OCI-LY3 (cell line): ENCODE results near the gene CLEC20A.

Source experiments
- H2AFZ ChIP-seq: fragments of 200-600, 300-600 bp; shearing (Covaris generic); 2 replicates; pipeline ENCODE4 v1.6.0; 2014; ENCODE audit warnings: antibody characterized with exemption, low read depth, low read length
- H3K27ac ChIP-seq: fragments of 200-600, 300-600 bp; sonication (generic); 2 replicates; pipeline ENCODE4 v1.5.1; 2014; ENCODE audit warnings: mild to moderate bottlenecking, low read length, moderate library complexity, mixed read lengths
- H3K27me3 ChIP-seq: fragments of 200-600, 300-600 bp; sonication (generic); 2 replicates; pipeline ENCODE4 v1.6.1; 2014; ENCODE audit warnings: low read depth, low read length, mixed read lengths
- H3K36me3 ChIP-seq: fragments of 200-600, 300-600 bp; sonication (generic); replicated peaks from 2 replicates; pipeline ENCODE3; 2014; ENCODE audit warnings: low read depth, low read length, mixed read lengths
- H3K4me1 ChIP-seq: fragments of 300-600, 200-600 bp; sonication (generic); 2 replicates; pipeline ENCODE4 v1.6.1; 2014; ENCODE audit warnings: low read length, mixed read lengths
- H3K4me2 ChIP-seq: fragments of 200-600, 300-600 bp; sonication (generic); 2 replicates; pipeline ENCODE4 v1.6.1; 2014; ENCODE audit warnings: low read length, mixed read lengths
- H3K4me3 ChIP-seq: fragments of 300-600, 200-600 bp; sonication (generic); 2 replicates; pipeline ENCODE4 v1.5.1; 2014; ENCODE audit warnings: antibody characterized with exemption, mild to moderate bottlenecking, low read length, moderate library complexity
- H3K79me2 ChIP-seq: fragments of 300-600, 200-600 bp; shearing (Covaris generic); 2 replicates; pipeline ENCODE4 v1.6.1; 2014; ENCODE audit warnings: mild to moderate bottlenecking, low read length, mixed read lengths
- H3K9ac ChIP-seq: fragments of 300-600, 200-600 bp; shearing (Covaris generic); 2 replicates; pipeline ENCODE4 v1.6.0; 2014; ENCODE audit warnings: mild to moderate bottlenecking, low read length, moderate library complexity
- H3K9me3 ChIP-seq: fragments of 200-600, 300-600 bp; shearing (Covaris generic); 2 replicates; pipeline ENCODE4 v1.6.1; 2014; ENCODE audit warnings: low read length, mixed read lengths; ENCODE audit not compliant: insufficient read depth
- H4K20me1 ChIP-seq: fragments of 200-600, 300-600 bp; sonication (generic); 2 replicates; pipeline ENCODE4 v1.6.1; 2016; ENCODE audit warnings: low read length, mixed read lengths; ENCODE audit not compliant: insufficient read depth
- EZH2phosphoT487 ChIP-seq: fragments of 200-600 bp; shearing (Covaris generic); IDR thresholded peaks from 2 replicates; pipeline ENCODE4 v1.6.1; 2018; ENCODE audit warnings: antibody characterized with exemption, mixed run types, low read depth
- TF ChIP-seq, protein P1 (sequence below): fragments of 200-600, 300-600 bp; sonication (generic); IDR thresholded peaks from 2 replicates; pipeline ENCODE4 v1.5.1; 2014; ENCODE audit warnings: antibody characterized with exemption, low read length, low read depth

CLEC20A gene

DNA sequence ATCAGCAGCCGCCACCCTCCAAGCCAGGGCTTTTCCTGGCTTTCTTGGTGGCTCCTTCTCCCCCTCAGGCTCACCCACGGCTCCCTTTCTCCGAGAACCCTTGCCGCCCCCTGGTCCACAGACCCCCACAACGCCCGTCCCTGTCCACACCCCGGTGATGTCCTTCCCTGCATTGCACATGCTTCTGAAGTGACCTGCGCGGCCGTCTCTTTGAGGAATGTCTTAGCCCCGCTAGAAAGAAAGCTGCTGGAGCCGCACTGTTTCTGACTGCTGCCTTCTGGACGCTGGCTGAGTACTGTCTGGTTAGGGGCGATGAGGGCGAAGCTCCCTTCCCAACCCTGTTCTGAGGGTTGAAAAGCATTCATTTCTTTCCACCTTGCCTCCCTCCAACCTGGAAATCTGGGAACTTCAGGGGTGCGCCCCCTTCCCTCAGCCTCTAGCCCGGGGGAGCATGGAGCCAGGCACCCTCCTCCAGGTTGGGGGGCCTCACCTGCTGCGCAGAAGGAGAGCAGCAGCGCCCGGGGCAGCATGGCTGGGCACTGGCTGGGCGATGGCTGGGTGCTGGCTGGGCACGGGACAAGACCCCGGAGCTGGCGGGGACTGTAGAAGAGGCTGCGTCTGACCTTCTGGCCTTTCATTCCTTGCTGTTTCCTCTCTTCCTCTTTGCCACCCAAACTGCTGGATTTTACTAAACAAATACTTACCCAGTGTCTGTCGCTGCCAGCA lies at the start of gene CLEC20A:
Gene CLEC20A (minus strand): TSS at position 555 of the 726 bp plus-strand sequence. CDS start 25 bp downstream, at position 530.
- TF ChIP-seq, protein P1, sequence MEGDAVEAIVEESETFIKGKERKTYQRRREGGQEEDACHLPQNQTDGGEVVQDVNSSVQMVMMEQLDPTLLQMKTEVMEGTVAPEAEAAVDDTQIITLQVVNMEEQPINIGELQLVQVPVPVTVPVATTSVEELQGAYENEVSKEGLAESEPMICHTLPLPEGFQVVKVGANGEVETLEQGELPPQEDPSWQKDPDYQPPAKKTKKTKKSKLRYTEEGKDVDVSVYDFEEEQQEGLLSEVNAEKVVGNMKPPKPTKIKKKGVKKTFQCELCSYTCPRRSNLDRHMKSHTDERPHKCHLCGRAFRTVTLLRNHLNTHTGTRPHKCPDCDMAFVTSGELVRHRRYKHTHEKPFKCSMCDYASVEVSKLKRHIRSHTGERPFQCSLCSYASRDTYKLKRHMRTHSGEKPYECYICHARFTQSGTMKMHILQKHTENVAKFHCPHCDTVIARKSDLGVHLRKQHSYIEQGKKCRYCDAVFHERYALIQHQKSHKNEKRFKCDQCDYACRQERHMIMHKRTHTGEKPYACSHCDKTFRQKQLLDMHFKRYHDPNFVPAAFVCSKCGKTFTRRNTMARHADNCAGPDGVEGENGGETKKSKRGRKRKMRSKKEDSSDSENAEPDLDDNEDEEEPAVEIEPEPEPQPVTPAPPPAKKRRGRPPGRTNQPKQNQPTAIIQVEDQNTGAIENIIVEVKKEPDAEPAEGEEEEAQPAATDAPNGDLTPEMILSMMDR = no peak
- no peak for TF ChIP-seq EZH2phosphoT487
- peak within 1 kb of the TSS; percentile 3; the same call in 1 of the 2 replicates for H3K4me2 ChIP-seq
- H3K79me2 ChIP-seq = no peaks in the 10 kb centered on the region
- H3K27ac ChIP-seq = no peak within 1 kb of the TSS
- H4K20me1 ChIP-seq = no peaks in the 10 kb centered on the region
- 0 out of 2 replicates have a peak within 1 kb of the TSS, but pooled peaks have one; percentile 8 for H2AFZ ChIP-seq
- no peaks in the 10 kb centered on the region for H3K36me3 ChIP-seq
- H3K4me1 ChIP-seq = peaks cover 12% of the 10 kb centered on the region
- no peak within 1 kb of the TSS for H3K9ac ChIP-seq
- no peak within 1 kb of the TSS for H3K4me3 ChIP-seq
- H3K27me3 ChIP-seq = no peaks in the 10 kb centered on the region
- no peaks in the 10 kb centered on the region for H3K9me3 ChIP-seq

DNA sequence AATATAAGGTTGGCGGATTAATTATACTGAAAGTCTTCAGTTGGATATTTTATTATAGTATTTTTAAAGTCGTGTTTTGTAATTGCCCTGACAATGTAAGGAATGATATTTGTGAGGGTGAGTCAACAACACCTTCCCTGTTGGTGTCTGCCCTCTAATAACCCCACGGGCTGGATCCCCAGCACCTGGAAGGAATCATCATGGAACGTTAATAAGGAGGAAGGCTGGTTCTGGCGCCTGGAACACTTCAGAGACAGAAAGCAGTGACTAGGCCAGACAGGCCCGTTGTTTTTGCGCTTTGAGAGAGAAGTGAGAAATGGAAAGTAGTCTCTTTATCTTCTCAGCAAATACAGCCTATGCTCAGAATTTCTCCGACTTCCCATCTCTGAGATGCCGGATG lies 47.8 kb upstream of the CLEC20A start:
- Histone ChIP-seq H3K4me1 (peaks cover 20% of the 10 kb centered on the region), H3K9ac (no peak overlapping the region), H3K27me3 (no peaks in the 10 kb centered on the region), H3K9me3 (no peaks in the 10 kb centered on the region), H3K4me2 (peak overlapping the region; percentile 42), H3K36me3 (no peaks in the 10 kb centered on the region), H3K4me3 (no peak overlapping the region), H3K79me2 (no peaks in the 10 kb centered on the region), H3K27ac (no peak overlapping the region), H4K20me1 (no peaks in the 10 kb centered on the region), H2AFZ (0 out of 2 replicates have a peak overlapping the region, but pooled peaks have one; percentile 12)
- TF ChIP-seq EZH2phosphoT487 = no peak
- TF ChIP-seq, protein P1 = no peak

DNA sequence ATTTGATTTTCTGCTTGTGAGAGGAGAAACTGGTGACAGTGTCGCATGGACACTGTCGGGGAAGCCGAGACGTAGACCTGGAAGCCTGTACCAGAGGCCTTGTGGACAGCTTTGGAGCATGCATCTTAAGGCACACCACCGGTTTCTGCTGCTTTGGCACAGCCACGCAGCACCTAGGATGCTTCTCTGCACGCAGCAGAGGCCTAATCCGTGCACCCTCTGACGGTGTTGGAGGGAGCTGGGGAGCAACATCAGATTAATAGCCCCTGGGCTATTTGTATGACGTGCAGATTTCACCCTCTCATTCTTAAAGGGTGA lies 46.5 kb upstream of the CLEC20A start:
- H3K4me1 ChIP-seq = peaks cover 20% of the 10 kb centered on the region
- TF ChIP-seq, protein P1 = no peak
- no peak for TF ChIP-seq EZH2phosphoT487
- peak overlapping the region; percentile 100 for H2AFZ ChIP-seq
- H3K27me3 ChIP-seq = no peaks in the 10 kb centered on the region
- no peaks in the 10 kb centered on the region for H3K36me3 ChIP-seq
- no peak overlapping the region for H3K27ac ChIP-seq
- H3K9me3 ChIP-seq = no peaks in the 10 kb centered on the region
- peak overlapping the region; percentile 100 for H3K4me2 ChIP-seq
- H3K79me2 ChIP-seq = no peaks in the 10 kb centered on the region
- H3K9ac ChIP-seq = peak overlapping the region; percentile 95
- no peaks in the 10 kb centered on the region for H4K20me1 ChIP-seq
- peak overlapping the region; percentile 96 for H3K4me3 ChIP-seq

DNA sequence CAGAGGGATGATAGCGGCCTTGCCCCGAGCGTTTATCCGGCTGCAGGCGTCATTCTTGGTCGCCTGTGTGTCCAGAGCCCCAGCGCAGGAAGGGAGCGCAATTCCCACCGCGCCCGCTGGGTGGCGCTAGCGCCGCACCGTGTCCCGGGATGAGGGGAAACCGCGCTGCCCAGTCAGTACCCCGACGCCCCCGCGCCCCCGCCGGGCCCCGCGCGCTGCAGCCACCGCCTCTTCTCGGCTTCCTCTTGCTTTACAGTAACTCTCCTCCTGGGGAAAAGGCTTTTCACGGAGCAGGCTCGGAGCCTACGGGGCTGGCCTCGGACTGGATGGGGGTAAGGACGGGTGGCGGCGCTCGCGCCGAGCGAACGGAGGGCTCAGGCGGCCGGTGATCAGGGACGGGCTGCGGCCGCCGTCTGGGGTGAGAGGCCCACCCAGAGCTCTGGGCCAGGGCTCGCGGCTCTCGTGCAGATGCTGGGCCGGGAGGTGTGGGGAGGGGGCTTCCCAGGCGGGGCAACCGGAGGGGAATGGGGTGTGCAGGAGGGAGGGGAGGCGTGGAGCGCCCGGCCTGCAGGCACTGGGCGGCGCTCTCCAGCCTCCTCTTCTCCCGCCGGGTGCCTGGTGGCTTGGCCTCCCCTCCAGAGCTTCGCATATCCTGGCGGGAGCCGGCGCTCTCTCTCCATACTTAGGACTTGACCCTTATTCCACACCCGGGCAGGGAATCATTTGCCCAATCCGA lies 46.0 kb upstream of the CLEC20A start:
- H3K27ac ChIP-seq = peak overlapping the region; percentile 53
- peak overlapping the region; percentile 95 for H3K9ac ChIP-seq
- H3K79me2 ChIP-seq = no peaks in the 10 kb centered on the region
- H3K4me1 ChIP-seq = peaks cover 20% of the 10 kb centered on the region
- H3K9me3 ChIP-seq = no peaks in the 10 kb centered on the region
- H3K4me2 ChIP-seq = peak overlapping the region; percentile 100
- no peaks in the 10 kb centered on the region for H4K20me1 ChIP-seq
- peak overlapping the region; percentile 100 for H2AFZ ChIP-seq
- H3K27me3 ChIP-seq = no peaks in the 10 kb centered on the region
- peak overlapping the region; percentile 96 for H3K4me3 ChIP-seq
- no peaks in the 10 kb centered on the region for H3K36me3 ChIP-seq
- TF ChIP-seq, protein P1 = peak; percentile 96
- TF ChIP-seq EZH2phosphoT487 = no peak
